Cortex of kidney (tissue), 1 donor: Measurements from ENCODE around the gene B3GNT8.
A peak's percentile ranks its signal among the peaks of the same experiment; 100 is the strongest.
"Not testable (repeated sequence)": the region's sequence is repeated elsewhere in the genome, so short reads cannot be mapped to it uniquely, and the experiment has no call there.

Source experiments
- DNase-seq: peaks from one replicate; lab custom pipeline; 2025; lab: John Stamatoyannopoulos, UW

Gene B3GNT8

DNA sequence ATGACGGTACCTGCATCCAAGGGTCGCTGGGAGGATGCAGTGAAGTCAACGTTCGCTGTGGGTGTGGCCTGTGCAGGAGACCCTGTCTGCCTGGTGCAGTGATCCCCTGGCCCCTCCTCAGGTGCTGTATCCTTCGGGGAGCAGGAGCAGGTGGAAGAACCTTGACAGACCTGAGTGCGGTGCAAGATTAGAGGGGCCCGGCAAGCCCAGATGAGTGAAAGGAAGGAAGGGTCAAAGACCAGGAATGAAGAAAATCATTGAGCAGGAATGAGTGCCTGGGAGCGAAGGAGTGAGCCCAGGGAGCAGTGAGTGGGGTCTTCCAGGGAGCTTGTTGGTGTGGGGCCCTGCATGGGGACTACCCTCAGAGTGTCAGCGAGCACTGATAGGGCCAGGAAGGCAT, 12.7 kb downstream of the B3GNT8 start:
- no peak for DNase-seq

GRCh38 chr19:41413947-41414346, 13.2 kb downstream of the B3GNT8 start:
- DNase-seq: no peak

DNA sequence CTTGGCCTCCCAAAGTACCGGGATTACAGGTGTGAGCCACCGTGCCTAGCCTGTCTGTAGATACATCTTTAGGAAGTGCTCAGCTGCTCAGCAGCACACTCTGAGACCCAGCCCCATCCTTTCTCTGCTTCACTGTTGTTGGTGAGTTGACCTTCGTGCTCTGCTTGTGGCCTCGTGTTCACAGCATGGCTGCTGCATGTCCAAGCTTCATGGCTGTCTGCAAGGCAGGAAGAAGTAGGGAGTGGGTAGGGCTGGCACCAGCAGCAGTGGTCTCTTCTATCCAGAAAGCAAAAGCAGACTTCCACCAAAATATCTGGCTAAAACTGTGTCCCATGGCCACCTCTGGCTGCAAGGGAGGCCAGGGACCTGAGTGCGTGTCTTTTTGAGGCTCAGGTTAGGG, 14.2 kb downstream of the B3GNT8 start:
- DNase-seq: no peak

GRCh38 chr19:41411968-41412265, 15.3 kb downstream of the B3GNT8 start:
- DNase-seq: no peak

GRCh38 chr19:41411100-41411967, 15.8 kb downstream of the B3GNT8 start:
- DNase-seq: no peak

DNA sequence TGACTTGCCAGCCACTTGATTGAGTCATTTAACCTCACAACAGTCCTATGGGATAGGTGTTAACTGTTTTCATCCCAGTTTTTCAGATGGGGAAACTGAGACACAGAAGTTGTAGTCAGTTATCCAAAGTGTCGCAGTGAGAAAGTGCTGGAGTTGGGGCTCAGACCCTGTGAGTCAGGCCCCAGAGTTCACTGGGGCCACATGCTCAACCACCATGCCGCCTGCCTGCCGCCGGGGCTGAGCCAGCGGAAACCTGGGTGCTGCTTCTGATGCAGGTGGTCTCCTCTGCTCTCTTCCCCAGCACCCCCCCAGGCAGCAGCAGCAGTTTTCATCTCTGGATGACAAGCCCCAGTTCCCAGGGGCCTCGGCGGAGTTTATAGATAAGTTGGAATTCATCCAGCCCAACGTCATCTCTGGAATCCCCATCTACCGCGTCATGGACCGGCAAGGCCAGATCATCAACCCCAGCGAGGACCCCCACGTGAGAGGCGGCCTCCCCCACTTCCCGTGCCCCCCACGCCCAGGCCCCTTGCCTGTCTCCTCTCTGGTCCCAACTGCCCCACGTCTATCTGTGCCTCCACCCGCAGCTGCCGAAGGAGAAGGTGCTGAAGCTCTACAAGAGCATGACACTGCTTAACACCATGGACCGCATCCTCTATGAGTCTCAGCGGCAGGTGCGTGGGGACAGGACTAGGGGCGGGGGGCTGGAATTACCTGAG, 16.7 kb downstream of the B3GNT8 start:
- no peak for DNase-seq

DNA sequence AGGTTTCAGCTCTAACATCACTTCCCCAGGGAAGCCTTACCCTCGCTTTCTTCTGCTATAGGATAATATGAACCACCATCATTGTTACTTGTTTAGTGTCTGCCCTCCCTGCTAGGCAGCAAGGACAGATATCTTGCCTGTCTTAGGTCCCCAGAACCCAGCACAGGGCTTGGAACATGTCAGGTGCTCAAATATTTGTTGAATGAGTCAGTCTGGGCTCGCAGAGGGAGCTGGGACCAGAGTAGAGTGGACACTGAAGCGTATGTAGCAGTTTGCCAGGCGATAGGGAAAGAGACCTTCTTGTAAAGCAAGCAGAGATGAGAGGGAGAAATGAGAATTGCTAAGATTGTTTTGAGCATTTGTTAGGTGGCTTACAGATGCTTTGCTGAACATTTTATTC, 17.9 kb downstream of the B3GNT8 start:
- no peak for DNase-seq

DNA sequence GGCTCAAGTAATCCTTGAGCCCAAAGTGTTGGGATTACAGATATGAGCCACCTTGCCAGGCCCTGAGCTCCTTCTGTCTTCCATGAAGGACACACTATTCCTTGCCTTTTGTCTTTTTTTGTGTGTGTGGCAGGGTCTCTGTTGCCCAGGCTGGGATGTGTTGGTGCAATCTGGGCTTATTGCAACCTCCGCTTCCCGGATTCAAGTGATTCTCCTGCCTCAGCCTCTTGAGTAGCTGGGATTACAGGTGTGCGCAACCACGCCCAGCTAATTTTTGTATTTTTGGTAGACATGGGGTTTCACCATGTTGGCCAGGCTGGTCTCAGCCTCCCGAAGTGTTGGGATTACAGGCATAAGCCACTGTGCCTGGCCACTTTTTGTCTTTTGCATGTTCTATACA, 18.3 kb downstream of the B3GNT8 start:
- DNase-seq: not testable (repeated sequence)

- DNase-seq: no peak
Observed at GRCh38 chr19:41408256-41408655, 18.9 kb downstream of the B3GNT8 start.

DNA sequence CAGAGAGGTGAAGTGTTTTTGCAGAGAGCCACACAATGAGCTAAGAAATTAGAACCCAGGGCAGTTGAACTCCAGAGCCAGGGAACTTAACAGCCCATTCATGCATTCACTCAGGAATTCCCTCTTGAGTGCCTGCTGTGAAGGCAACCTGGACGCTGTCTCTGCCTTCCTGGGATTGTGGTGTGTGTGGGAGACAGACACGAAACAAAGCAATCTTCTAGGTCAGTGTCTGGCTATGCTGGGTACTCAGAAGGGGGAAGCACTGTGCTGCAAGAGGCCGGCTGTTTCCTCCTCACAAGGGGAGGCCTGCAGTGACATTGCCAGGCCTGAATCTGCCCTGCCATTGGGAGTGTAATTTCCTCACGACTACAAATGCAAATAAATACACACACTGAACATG, 19.9 kb downstream of the B3GNT8 start:
- DNase-seq: no peak

GRCh38 chr19:41405776-41406175, 21.4 kb downstream of the B3GNT8 start:
- DNase-seq: no peak

GRCh38 chr19:41403181-41403970, 23.8 kb downstream of the B3GNT8 start:
- DNase-seq: no peak

GRCh38 chr19:41402010-41402409, 25.2 kb downstream of the B3GNT8 start:
- no peak for DNase-seq

DNA sequence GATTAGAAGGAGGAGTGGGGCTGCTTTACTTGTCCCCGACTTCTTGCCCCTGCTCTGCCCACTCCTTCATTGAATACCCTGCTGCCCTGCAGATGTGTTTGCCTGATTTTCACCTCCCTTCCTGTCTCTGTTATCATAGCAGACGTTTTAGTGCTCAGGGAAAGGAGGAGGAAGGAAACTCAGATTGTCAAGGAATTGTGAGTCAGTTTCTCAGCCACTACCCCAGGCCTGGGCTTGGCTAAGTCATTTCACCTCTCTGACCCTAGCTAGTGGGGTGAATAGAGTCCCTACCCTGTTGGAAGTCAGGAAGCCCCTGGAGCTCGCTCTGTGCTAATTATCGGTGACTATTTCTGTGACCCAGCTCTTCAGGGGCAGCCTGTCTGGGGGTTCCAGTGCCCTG, 25.7 kb downstream of the B3GNT8 start:
- no peak for DNase-seq

GRCh38 chr19:41399525-41399924, 27.6 kb downstream of the B3GNT8 start:
- no peak for DNase-seq

GRCh38 chr19:41399091-41399490, 28.1 kb downstream of the B3GNT8 start:
- no peak for DNase-seq

- no peak for DNase-seq
Observed at GRCh38 chr19:41398598-41398997, 28.6 kb downstream of the B3GNT8 start.

GRCh38 chr19:41398050-41398418, 29.1 kb downstream of the B3GNT8 start:
- DNase-seq: no peak

DNA sequence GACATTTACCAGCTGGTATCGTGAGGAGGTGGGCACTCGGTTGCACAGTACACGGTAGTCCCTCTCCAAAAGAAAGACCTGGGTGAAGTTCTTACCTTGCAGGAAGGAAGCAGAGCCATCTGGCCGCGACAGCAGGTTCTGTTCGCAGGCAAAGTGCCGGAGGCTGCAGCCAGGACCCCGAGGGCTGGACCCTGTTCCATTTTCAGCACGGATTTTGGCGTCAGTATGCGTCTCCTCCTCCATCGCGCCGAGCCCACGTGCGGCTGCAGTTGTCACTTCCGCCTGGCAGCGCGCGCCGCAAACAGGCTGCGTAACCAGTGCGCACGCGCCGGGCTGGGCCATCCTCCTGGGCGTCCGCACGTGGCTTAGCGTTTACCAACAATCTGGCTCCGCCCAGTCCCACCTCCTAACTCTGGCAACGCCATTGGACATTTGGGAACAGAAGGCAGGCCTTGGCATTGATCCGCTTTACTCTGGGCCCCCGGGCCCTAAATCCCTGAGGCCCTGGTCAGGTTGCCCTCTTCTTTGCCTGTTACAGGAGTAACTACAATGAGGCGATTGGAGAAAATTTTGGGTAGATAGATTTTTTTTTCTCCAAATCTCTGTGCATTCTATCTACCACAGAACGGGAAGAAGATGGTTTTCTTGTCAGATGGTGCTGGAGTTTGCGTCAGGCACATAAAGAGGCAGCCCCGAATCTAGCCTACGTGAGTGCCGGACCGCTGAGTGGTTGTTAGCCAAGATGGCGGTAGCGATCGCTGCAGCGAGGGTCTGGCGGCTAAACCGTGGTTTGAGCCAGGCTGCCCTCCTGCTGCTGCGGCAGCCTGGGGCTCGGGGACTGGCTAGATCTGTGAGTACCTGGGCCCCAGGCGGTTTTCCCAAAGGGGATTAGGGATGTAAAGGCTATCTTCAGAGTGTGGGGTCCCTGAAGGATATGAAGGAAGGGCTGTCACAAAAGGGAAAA, 29.8 kb downstream of the B3GNT8 start, which contains the start of the genes BCKDHA and EXOSC5:
TSS of gene BCKDHA (plus strand) at position 733 of the 964 bp plus-strand sequence. CDS start at position 743, 10 bp downstream.
TSS of gene EXOSC5 (minus strand) at position 274 of the 964 bp plus-strand sequence. CDS start at position 243, 31 bp downstream.
- DNase-seq: peak; percentile 62

- DNase-seq: no peak
Observed at GRCh38 chr19:41395355-41395754, 31.8 kb downstream of the B3GNT8 start.

DNA sequence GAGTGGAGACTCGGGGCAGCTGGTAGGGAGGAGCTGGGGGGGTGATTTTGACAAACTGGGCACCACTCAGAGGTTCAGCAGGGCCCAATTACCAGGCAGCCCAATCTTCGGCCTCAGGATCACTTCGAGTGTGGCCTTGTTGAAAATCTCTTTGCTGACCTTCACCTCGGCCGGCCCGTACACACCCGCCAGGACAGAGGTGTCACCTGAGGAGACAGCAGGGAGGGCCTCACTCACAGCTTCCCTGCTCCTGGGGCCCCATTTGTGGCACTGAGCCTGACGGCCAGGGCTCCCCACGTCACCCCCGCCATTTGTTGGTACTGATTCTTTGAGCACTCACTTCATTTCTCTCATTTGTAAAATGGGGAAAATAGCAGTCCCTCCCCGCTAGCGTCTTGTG, 34.4 kb downstream of the B3GNT8 start:
- DNase-seq: no peak
